A549 (cell line): ENCODE measurements around the gene C1orf185. TPM values are rescaled to one million over a fixed set of nuclear protein-coding genes. Genes with fewer than 3 reads are reported as not detected.
"Not testable (repeated sequence)": the region's sequence is repeated elsewhere in the genome, so short reads cannot be mapped to it uniquely, and the experiment has no call there.

ENCODE experiments used
- ATAC-seq, 2 experiments: fragments of 200-7000 bp in 1 of 2; fragments of >200 bp in 1 of 2; cut with Nextera tagmentation in 1 of 2; cut with Tn5 transposase in 1 of 2; 3 replicates each; pipeline versions ENCODE4 v1.8.0 to v1.9.1; 2018 to 2020; ENCODE audit warnings: mild to moderate bottlenecking in 1 of 2, moderate library complexity in 1 of 2
- CTCF ChIA-PET: fragments of 300-600 bp; sonication (Branson Sonifier 250); formaldehyde crosslinking; extraction: SDS; loops from one replicate; lab custom pipeline; 2021; ENCODE audit warnings: antibody characterized with exemption, inconsistent platforms; lab: Yijun Ruan, JAX
- POLR2A ChIA-PET: fragments of 350-600 bp; formaldehyde crosslinking; extraction: SDS; loops from one replicate; lab custom pipeline; 2021; ENCODE audit warnings: antibody characterized with exemption, inconsistent platforms; lab: Yijun Ruan, JAX
- DNase-seq, 2 experiments: peaks; one replicate each; pipeline versions ENCODE4 v3.0.0 to v3.0.0-alpha.2; 2011 to 2016; ENCODE audit warnings: low read depth in 1 of 2, low spot score in 1 of 2
- FAIRE-seq: peaks from 2 replicates; lab custom pipeline; 2011; peaks lifted over from hg19 to GRCh38; lab: Jason Lieb, UNC
- H3K27ac ChIP-seq, 2 experiments: fragments of >200 bp; sonication (Bioruptor Twin); formaldehyde crosslinking; 3 replicates each; pipeline ENCODE4 v1.5.1; 2016 to 2017
- H3K4me1 ChIP-seq: fragments of >200 bp; sonication (Bioruptor Twin); formaldehyde crosslinking; 3 replicates; pipeline ENCODE4 v1.6.1; 2016
- H3K4me2 ChIP-seq: fragments of >200 bp; sonication (Bioruptor Twin); formaldehyde crosslinking; 3 replicates; pipeline ENCODE4 v1.6.1; 2016
- H3K4me3 ChIP-seq: fragments of >200 bp; sonication (Bioruptor Twin); formaldehyde crosslinking; 3 replicates; pipeline ENCODE4 v1.5.1; 2016
- H3K9me3 ChIP-seq: fragments of >200 bp; sonication (Bioruptor Twin); formaldehyde crosslinking; 3 replicates; pipeline ENCODE4 v1.6.1; 2016
- ATOH8 ChIP-seq: fragments of 250-450 bp; sonication (Bioruptor Pico); IDR thresholded peaks from 2 replicates; pipeline ENCODE4 v1.5.0; 2020; ENCODE audit warnings: low read depth, mild to moderate bottlenecking, moderate library complexity
- GATA3 ChIP-seq: IDR thresholded peaks from 2 replicates; pipeline ENCODE4 v1.6.1; 2012; ENCODE audit warnings: borderline replicate concordance
- HES2 ChIP-seq: fragments of >200 bp; sonication (Bioruptor Twin); formaldehyde crosslinking; IDR thresholded peaks from 2 replicates; pipeline ENCODE4 v1.6.1; 2016
- HEYL ChIP-seq: fragments of 250-450 bp; sonication (Bioruptor Pico); IDR thresholded peaks from 2 replicates; pipeline ENCODE4 v1.8.0; 2021; ENCODE audit warnings: mild to moderate bottlenecking, moderate library complexity
- MAFK ChIP-seq: fragments of 450-650 bp; IDR thresholded peaks from 2 replicates; pipeline ENCODE4 v1.6.1; 2014; ENCODE audit not compliant: partially characterized antibody
- RAD21 ChIP-seq, 2 experiments: fragments of >200 bp in 1 of 2; sonication (Bioruptor Twin) in 1 of 2; formaldehyde crosslinking in 1 of 2; IDR thresholded peaks in 1 of 2; conservative IDR thresholded peaks in 1 of 2; 2 replicates in 1 of 2; 3 replicates in 1 of 2; pipeline ENCODE4 v1.6.1; 2012 to 2018; ENCODE audit warnings: inconsistent platforms in 1 of 2
- SMC3 ChIP-seq: fragments of >200 bp; sonication (Bioruptor Twin); formaldehyde crosslinking; IDR thresholded peaks from 3 replicates; pipeline ENCODE4 v1.6.1; 2018; ENCODE audit warnings: inconsistent platforms
- TFCP2L1 ChIP-seq: fragments of 250-450 bp; sonication (Bioruptor Pico); IDR thresholded peaks from 2 replicates; pipeline ENCODE4 v1.5.0; 2021; ENCODE audit warnings: mild to moderate bottlenecking
- USF2 ChIP-seq: fragments of 450-650 bp; IDR thresholded peaks from 2 replicates; pipeline ENCODE4 v1.6.1; 2014; ENCODE audit warnings: antibody characterized with exemption
- WGBS: methylation state at CpG from one replicate; pipeline ENCODE4 v1.1.6; 2017; ENCODE audit errors: missing lambda C conversion rate; 5-methylcytosine and 5-hydroxymethylcytosine counted together
- polyA plus RNA-seq, 4 experiments: library from polyadenylated mRNA; depleted of rRNA in 3 of 4; stranded (reverse); fragments of >200 nt; fragmentation: RNase III in 1 of 4; extraction: RNeasy Plus Mini Kit Qiagen cat#74134 plus additional on column Dnase treatment in 1 of 4; gene quantifications; 2 replicates in 3 of 4; 3 replicates in 1 of 4; pipeline ENCODE4 v1.2.3, GENCODE V29; 2011 to 2017
- TF ChIP-seq, protein P1 (sequence below): IDR thresholded peaks from 2 replicates; pipeline ENCODE4 v1.6.1; 2012
- TF ChIP-seq, protein P2 (sequence below): fragments of >200 bp; sonication (Bioruptor Twin); formaldehyde crosslinking; IDR thresholded peaks from 3 replicates; pipeline ENCODE4 v1.5.1; 2016
- TF ChIP-seq, protein P3 (sequence below): IDR thresholded peaks from 2 replicates; pipeline ENCODE4 v1.6.1; 2012

Gene C1orf185
- polyA plus RNA-seq, 2 of the 4 experiments (the other 2 are of a cell fraction): not detected

DNA sequence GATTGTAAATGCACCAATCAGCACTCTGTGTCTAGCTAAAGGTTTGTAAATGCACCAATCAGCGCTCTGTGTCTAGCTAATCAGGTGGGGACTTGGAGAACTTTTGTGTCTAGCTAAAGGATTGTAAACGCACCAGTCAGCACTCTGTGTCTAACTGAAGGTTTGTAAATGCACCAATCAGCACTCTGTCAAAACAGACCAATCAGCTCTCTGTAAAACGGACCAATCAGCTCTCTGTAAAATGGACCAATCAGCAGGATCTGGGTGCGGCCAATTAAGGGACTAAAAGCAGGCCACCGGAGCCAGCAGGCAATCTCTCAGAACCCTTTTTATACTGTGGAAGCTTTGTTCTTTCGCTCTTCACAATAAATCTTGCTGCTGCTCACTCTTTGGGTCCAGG lies 76.0 kb downstream of the C1orf185 start:
- CTCF ChIA-PET: interaction anchor here (3.6 kb wide), 1 partner anchor 11 kb away, joined by 21 read pairs; no protein-coding TSS in a partner anchor
- POLR2A ChIA-PET, H3K27ac ChIP-seq, DNase-seq, H3K4me3 ChIP-seq, FAIRE-seq, H3K9me3 ChIP-seq, H3K4me2 ChIP-seq, H3K4me1 ChIP-seq, ATAC-seq: not testable (repeated sequence)
- 86% methylated on average over 6 of the region's 6 CpGs for WGBS
- TF ChIP-seq MAFK: peak; percentile 20

DNA sequence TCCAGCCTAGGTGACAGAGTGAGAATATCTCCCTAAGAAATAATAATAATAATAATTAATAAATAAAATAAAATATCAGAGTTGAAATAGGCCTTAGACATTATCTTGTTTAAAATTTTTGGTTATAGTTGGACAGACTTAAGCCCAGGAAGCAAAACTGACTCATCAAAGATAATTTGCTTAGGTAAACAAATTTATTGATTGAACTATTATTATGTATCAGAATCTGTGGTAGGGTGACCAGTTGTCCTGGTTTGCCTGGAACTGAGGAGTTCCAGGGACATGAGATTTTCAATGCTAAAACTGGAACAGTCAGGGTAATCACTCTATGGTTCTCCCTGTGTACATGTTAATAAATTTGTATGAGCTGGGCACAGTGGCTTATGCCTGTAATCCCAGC lies 86.2 kb downstream of the C1orf185 start:
- no peak overlapping the region for H3K27ac ChIP-seq
- CTCF ChIA-PET: interaction anchor here (0.7 to 3.1 kb wide), 11 partner anchors 9 to 1990 kb away, joined by 3 to 21 read pairs (median 5); partner anchors contain the start of gene RNF11
- no peaks in the 10 kb centered on the region for H3K9me3 ChIP-seq
- TF ChIP-seq MAFK (peak; percentile 59), TFCP2L1 (CRISPR knock-in tag) (no peak)
- no peak for ATAC-seq
- FAIRE-seq: no peak
- no peaks in the 10 kb centered on the region for H3K4me1 ChIP-seq
- POLR2A ChIA-PET: interaction anchor here (0.9 kb wide), 1 partner anchor 210 kb away, joined by 4 read pairs; no protein-coding TSS in a partner anchor
- DNase-seq: no peak
- H3K4me2 ChIP-seq: no peak overlapping the region
- no peak overlapping the region for H3K4me3 ChIP-seq

DNA sequence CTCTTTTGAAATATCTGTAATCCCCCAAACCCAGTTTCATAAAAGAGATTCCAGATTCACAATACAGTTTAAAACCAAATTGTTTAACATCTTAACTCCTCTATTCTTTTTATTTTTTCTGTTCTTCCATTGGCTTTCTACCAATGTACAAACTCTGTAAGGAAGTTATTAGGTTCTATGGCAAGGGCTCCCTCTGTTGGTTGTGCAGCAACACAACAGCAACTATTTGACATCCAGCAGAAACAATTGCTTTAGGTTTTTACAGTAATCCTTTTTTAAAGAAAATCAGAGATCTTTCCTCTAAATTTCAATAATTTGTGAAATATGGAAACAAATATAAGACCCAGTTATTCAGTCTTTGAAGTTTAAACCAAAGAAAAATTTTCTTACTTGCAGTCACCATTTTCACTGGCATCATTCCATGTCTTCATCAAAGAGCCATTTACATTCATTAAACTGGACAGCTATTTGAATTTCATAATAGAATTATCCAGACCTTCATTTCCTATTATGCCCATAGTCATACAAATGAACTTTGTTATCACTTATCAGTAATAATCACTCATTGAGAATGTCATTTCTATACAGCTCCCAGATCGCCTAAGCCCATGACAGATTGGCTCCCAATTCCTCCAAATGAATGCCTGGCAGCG lies 87.5 kb downstream of the C1orf185 start:
- WGBS: 68% methylated on average over 2 of the region's 2 CpGs
- Histone ChIP-seq H3K4me1 (no peaks in the 10 kb centered on the region), H3K27ac (no peak overlapping the region), H3K4me2 (no peak overlapping the region), H3K4me3 (no peak overlapping the region), H3K9me3 (no peaks in the 10 kb centered on the region)
- ChIA-PET POLR2A (interaction anchor here (0.9 kb wide), 1 partner anchor 211 kb away, joined by 4 read pairs; no protein-coding TSS in a partner anchor), CTCF (interaction anchor here (0.6 to 3.1 kb wide), 29 partner anchors 9 to 486 kb away, joined by 3 to 21 read pairs (median 4); partner anchors contain the start of genes CDKN2C, FAF1 and RNF11)
- no peak for FAIRE-seq
- peak; percentile 61 to 62 for DNase-seq
- TF ChIP-seq GATA3 (no peak), ATOH8 (no peak), HES2 (no peak), USF2 (no peak), SMC3 (peak; percentile 76), HEYL (CRISPR knock-in tag) (no peak), RAD21 (conservative IDR thresholded peaks at IDR 0.05 in 1 of 2, IDR thresholded peaks at IDR 0.05 in 1 of 2) (peak; percentile 79 to 83)
- TF ChIP-seq, protein P1, sequence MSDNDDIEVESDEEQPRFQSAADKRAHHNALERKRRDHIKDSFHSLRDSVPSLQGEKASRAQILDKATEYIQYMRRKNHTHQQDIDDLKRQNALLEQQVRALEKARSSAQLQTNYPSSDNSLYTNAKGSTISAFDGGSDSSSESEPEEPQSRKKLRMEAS: no peak
- TF ChIP-seq, protein P2, sequence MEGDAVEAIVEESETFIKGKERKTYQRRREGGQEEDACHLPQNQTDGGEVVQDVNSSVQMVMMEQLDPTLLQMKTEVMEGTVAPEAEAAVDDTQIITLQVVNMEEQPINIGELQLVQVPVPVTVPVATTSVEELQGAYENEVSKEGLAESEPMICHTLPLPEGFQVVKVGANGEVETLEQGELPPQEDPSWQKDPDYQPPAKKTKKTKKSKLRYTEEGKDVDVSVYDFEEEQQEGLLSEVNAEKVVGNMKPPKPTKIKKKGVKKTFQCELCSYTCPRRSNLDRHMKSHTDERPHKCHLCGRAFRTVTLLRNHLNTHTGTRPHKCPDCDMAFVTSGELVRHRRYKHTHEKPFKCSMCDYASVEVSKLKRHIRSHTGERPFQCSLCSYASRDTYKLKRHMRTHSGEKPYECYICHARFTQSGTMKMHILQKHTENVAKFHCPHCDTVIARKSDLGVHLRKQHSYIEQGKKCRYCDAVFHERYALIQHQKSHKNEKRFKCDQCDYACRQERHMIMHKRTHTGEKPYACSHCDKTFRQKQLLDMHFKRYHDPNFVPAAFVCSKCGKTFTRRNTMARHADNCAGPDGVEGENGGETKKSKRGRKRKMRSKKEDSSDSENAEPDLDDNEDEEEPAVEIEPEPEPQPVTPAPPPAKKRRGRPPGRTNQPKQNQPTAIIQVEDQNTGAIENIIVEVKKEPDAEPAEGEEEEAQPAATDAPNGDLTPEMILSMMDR: peak; percentile 86
- TF ChIP-seq, protein P3, sequence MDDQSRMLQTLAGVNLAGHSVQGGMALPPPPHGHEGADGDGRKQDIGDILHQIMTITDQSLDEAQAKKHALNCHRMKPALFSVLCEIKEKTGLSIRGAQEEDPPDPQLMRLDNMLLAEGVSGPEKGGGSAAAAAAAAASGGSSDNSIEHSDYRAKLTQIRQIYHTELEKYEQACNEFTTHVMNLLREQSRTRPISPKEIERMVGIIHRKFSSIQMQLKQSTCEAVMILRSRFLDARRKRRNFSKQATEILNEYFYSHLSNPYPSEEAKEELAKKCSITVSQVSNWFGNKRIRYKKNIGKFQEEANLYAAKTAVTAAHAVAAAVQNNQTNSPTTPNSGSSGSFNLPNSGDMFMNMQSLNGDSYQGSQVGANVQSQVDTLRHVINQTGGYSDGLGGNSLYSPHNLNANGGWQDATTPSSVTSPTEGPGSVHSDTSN: no peak
- ATAC-seq: peak; percentile 54 to 71; a peak in 3 of 6 replicates
